ENCODE measurements around the gene SH3PXD2A.

The SH3PXD2A gene

DNA sequence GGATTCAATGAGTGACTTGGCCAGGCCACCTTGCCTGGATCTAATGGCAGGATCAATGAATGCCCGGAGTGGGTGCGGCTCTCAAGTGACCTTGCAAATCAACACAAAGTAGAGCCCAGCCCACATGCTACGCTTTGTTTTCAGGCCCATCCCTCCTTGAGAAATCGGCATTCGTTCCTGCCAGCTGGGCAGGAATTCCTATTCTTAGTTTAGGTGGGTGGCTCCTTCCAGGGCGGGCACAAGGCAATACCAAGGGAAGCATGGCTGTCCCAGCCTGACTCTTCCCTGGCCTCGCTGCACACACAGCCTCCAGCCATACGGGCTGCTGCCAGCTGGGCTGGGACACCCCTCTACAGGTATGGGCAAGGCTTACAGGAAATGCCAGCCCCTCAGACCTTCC, 119.3 kb downstream of the SH3PXD2A start:
- TF ChIP-seq, protein P1, sequence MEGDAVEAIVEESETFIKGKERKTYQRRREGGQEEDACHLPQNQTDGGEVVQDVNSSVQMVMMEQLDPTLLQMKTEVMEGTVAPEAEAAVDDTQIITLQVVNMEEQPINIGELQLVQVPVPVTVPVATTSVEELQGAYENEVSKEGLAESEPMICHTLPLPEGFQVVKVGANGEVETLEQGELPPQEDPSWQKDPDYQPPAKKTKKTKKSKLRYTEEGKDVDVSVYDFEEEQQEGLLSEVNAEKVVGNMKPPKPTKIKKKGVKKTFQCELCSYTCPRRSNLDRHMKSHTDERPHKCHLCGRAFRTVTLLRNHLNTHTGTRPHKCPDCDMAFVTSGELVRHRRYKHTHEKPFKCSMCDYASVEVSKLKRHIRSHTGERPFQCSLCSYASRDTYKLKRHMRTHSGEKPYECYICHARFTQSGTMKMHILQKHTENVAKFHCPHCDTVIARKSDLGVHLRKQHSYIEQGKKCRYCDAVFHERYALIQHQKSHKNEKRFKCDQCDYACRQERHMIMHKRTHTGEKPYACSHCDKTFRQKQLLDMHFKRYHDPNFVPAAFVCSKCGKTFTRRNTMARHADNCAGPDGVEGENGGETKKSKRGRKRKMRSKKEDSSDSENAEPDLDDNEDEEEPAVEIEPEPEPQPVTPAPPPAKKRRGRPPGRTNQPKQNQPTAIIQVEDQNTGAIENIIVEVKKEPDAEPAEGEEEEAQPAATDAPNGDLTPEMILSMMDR (IDR thresholded peaks at IDR 0.05; ENCODE audit: borderline replicate concordance, extremely low read depth, low read length, poor library complexity, severe bottlenecking), result no peak
- TF ChIP-seq EZH2 (IDR thresholded peaks at IDR 0.05; ENCODE audit: borderline replicate concordance, low read depth, low read length, severe bottlenecking), result no peak
- Histone ChIP-seq H2AFZ (ENCODE audit: low read depth, low read length) (no peak overlapping the region), H3K4me1 (ENCODE audit: insufficient read depth, low read length) (no peaks in the 10 kb centered on the region), H3K9ac (ENCODE audit: low read depth, low read length) (no peak overlapping the region), H3K9me3 (ENCODE audit: insufficient read depth, low read length, severe bottlenecking) (no peaks in the 10 kb centered on the region), H3K79me2 (ENCODE audit: insufficient read depth, low read length) (no peaks in the 10 kb centered on the region), H3K4me3 (ENCODE audit: low read depth in 1 of 2, low read length in 2 of 2) (no peak overlapping the region), H3K36me3 (ENCODE audit: insufficient read depth, low read length) (no peaks in the 10 kb centered on the region), H3K4me2 (ENCODE audit: insufficient read depth, low read length) (no peak overlapping the region), H3K27me3 (ENCODE audit: insufficient read depth, low read length, poor library complexity) (peaks cover 2% of the 10 kb centered on the region), H4K20me1 (ENCODE audit: insufficient read depth, low read length) (no peaks in the 10 kb centered on the region; the same call in 1 of the 2 replicates), H3K27ac (ENCODE audit: low read length) (no peak overlapping the region)
- no peak for ATAC-seq (ENCODE audit: insufficient read depth, low read depth)
- no peak for DNase-seq

DNA sequence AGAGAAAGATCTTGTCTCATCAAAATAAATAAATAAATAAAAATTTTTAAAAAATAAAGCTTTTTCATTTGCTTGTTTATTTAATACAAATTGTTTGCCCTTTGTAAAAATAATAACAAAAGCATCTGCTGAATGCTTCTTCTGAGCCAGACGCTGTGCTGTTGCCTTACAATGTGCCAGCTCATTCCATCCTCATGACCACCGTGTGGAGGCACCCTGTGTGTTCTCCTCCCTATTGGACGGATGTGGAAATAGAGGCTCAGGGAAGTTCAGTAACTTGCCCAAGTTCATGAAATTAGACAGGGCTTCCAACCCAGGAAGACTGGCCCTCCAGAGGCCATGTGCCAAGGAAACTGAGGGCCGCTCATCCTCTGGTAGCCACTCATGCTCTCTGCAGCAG, 120.6 kb downstream of the SH3PXD2A start:
- Histone ChIP-seq H4K20me1 (ENCODE audit: insufficient read depth, low read length) (no peaks in the 10 kb centered on the region; the same call in 1 of the 2 replicates), H3K9ac (ENCODE audit: low read depth, low read length) (no peak overlapping the region), H3K27ac (ENCODE audit: low read length) (no peak overlapping the region), H3K36me3 (ENCODE audit: insufficient read depth, low read length) (no peaks in the 10 kb centered on the region), H3K79me2 (ENCODE audit: insufficient read depth, low read length) (no peaks in the 10 kb centered on the region), H2AFZ (ENCODE audit: low read depth, low read length) (no peak overlapping the region), H3K4me2 (ENCODE audit: insufficient read depth, low read length) (no peak overlapping the region), H3K27me3 (ENCODE audit: insufficient read depth, low read length, poor library complexity) (peaks cover 2% of the 10 kb centered on the region), H3K9me3 (ENCODE audit: insufficient read depth, low read length, severe bottlenecking) (no peaks in the 10 kb centered on the region), H3K4me1 (ENCODE audit: insufficient read depth, low read length) (no peaks in the 10 kb centered on the region), H3K4me3 (ENCODE audit: low read depth in 1 of 2, low read length in 2 of 2) (no peak overlapping the region)
- TF ChIP-seq, protein P1 (IDR thresholded peaks at IDR 0.05; ENCODE audit: borderline replicate concordance, extremely low read depth, low read length, poor library complexity, severe bottlenecking), result no peak
- TF ChIP-seq EZH2 (IDR thresholded peaks at IDR 0.05; ENCODE audit: borderline replicate concordance, low read depth, low read length, severe bottlenecking), result no peak
- no peak for ATAC-seq (ENCODE audit: insufficient read depth, low read depth)
- DNase-seq, result no peak

DNA sequence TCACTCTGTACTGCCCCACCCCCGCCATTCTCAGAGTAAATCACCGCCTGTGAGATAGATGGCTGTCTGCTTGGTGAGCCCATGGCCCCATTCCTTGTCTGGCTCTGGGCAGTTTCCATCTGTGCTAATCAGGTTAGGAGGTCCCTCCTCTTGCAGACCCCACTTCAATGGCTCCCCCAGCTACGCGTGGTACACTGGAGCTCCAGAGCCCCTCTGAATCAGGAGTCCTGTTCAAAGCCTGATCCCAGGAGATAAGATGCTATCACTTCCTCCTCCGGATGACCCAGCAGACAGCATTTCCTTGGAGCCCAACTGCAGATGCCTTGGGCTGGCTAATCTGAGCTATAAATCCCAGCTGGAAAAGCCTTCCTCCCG, 122.3 kb downstream of the SH3PXD2A start:
- no peak for DNase-seq
- H3K9ac ChIP-seq (ENCODE audit: low read depth, low read length), result no peak overlapping the region
- H3K27ac ChIP-seq (ENCODE audit: low read length), result no peak overlapping the region
- ATAC-seq (ENCODE audit: insufficient read depth, low read depth), result no peak
- no peak overlapping the region for H2AFZ ChIP-seq (ENCODE audit: low read depth, low read length)
- no peaks in the 10 kb centered on the region for H3K4me1 ChIP-seq (ENCODE audit: insufficient read depth, low read length)
- TF ChIP-seq EZH2 (IDR thresholded peaks at IDR 0.05; ENCODE audit: borderline replicate concordance, low read depth, low read length, severe bottlenecking), result no peak
- TF ChIP-seq, protein P1 (IDR thresholded peaks at IDR 0.05; ENCODE audit: borderline replicate concordance, extremely low read depth, low read length, poor library complexity, severe bottlenecking), result no peak
- H3K36me3 ChIP-seq (ENCODE audit: insufficient read depth, low read length), result no peaks in the 10 kb centered on the region
- H3K27me3 ChIP-seq (ENCODE audit: insufficient read depth, low read length, poor library complexity), result peaks cover 7% of the 10 kb centered on the region
- H3K9me3 ChIP-seq (ENCODE audit: insufficient read depth, low read length, severe bottlenecking), result no peaks in the 10 kb centered on the region
- H4K20me1 ChIP-seq (ENCODE audit: insufficient read depth, low read length), result no peaks in the 10 kb centered on the region; the same call in 1 of the 2 replicates
- no peak overlapping the region for H3K4me3 ChIP-seq (ENCODE audit: low read depth in 1 of 2, low read length in 2 of 2)
- no peaks in the 10 kb centered on the region for H3K79me2 ChIP-seq (ENCODE audit: insufficient read depth, low read length)
- no peak overlapping the region for H3K4me2 ChIP-seq (ENCODE audit: insufficient read depth, low read length)

All from DND-41 (cell line).